Activated CD8-positive, alpha-beta memory T cell treated with anti-CD3 and anti-CD28 coated beads, Interleukin-2, amount 50 U/mL, for 4 hours (primary cell): ENCODE results near the gene RAPGEF4.
"Not testable (repeated sequence)": the region's sequence is repeated elsewhere in the genome, so short reads cannot be mapped to it uniquely, and the experiment has no call there.

Experiments used
- DNase-seq: peaks from one replicate; pipeline ENCODE4 v3.0.0-alpha.2; 2020

RAPGEF4 gene

DNA sequence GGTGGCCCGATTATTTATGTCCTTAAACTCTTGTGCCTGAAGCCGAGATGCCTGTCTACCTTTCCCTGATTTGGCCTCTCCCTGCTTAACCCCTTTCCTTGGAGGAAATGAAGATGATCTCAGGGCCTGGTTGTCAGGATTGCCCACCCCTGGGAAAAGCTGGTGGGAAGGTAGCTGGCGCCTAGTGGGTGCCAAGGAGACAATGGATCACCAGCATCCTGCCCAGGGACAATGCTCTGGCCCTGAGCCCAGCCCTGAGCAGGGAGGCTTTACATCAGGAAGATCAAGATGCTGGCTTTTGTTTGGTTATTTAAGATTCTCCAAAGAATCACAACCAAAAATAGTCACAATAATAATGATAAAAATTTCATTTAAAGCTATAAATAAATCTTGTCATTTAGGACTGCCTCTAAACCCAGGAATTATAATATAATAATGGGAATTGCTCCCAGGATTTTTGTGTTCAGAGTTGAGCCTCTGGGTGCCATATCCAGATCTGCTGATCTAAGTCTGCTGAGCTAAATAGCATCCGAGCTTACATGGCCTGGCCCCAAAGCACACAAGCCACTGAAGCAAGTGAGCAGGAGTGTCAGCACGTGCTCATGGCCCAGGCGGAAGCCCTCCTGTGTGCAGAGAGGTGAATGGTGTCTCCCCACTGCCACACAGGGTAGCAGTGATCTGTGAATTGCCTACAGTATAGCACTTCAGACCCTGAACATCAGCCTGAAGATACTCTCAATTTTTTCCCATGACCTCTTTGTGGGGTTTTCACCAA is 282.2 kb downstream of the RAPGEF4 start:
- no peak for DNase-seq

DNA sequence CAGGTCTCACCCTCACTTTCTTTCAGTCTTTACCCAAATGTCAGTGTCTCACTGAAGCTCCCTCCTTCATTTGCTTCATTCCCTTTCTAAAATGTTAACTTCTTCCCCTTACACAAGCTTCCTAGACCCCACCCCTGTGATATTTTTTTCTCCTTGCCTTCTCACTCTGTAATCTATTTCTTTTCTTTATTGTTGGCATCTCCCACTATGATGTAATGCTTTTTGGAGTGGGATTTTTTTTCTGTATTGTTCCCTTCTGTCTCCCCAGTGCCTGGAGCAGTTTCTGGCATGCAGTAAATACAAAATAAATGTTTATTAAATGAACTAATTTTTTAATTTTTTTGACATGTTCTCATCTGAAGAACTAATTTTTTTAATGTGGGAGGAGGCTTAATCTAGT is 284.1 kb downstream of the RAPGEF4 start:
- DNase-seq = no peak

GRCh38 chr2:173021939-173022371 is 286.3 kb downstream of the RAPGEF4 start:
- no peak for DNase-seq

GRCh38 chr2:173023718-173024117 is 288.1 kb downstream of the RAPGEF4 start:
- DNase-seq = no peak

- no peak for DNase-seq
Measured at GRCh38 chr2:173026479-173026878, 290.8 kb downstream of the RAPGEF4 start.

- DNase-seq = peak; percentile 69
Measured at GRCh38 chr2:173027181-173028128, 291.8 kb downstream of the RAPGEF4 start.

- DNase-seq = no peak
Measured at GRCh38 chr2:173028141-173028540, 292.5 kb downstream of the RAPGEF4 start.

GRCh38 chr2:173028671-173029070 is 293.0 kb downstream of the RAPGEF4 start:
- DNase-seq = no peak

- no peak for DNase-seq
Measured at GRCh38 chr2:173030561-173031490, 295.2 kb downstream of the RAPGEF4 start.

DNA sequence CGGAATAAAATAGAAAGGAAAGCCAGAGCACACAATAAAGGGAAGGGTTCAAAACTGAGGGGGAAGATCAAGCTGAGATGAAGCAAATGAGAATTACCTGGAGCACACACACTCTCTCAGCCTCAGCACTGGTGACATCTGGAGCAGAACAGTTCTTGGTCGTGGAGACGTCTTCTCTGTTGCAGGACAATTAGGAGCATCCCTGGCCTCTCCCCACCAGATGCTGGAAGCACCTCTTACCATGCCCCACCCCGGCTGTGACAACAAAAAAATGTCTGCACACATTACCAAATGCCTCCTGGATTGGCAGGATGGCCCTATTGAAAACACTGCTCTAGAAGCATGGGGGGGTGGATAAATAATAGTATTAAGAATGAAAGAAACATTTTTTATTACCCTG is 296.4 kb downstream of the RAPGEF4 start:
- DNase-seq = no peak

GRCh38 chr2:173033084-173033483 is 297.4 kb downstream of the RAPGEF4 start:
- no peak for DNase-seq

DNA sequence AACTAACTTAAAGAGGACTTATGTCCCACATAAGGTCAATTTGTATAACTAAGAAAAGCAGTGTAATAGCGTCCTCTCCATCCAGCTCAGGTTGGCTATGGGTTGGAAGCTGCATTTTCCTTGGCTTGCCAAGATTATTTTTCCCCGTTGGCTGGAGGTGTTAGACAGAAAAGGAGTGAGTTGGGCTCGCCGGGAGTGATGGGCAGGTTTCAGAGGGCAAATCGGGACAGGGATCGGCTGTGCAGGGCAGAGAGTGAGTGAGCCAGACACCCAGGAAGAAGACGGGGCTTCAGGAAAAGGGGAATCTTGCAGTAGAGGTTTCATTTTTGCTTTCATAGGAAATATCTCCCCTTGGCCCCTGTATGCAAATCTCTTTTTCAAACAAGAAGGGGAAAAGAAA is 298.5 kb downstream of the RAPGEF4 start:
- no peak for DNase-seq

GRCh38 chr2:173037245-173038120 is 301.8 kb downstream of the RAPGEF4 start:
- no peak for DNase-seq

DNA sequence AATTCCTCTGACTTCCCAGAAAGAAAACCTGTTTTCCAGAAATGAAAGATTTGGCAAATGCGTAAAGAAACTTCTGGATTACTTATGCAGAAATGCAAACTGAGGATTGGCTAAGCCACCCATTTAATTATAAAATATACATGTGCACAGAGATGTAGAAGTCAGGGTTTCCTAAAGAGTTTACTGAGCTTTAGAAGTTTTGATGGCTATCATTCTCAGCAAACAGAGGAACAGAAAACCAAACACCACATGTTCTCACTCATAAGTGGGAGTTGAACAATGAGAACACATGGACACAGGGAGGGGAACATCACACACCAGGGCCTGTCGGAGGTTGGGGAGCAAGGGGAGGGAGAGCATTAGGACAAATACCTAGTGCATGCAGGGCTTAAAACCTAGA is 302.6 kb downstream of the RAPGEF4 start:
- not testable (repeated sequence) for DNase-seq

GRCh38 chr2:173040729-173041128 is 305.1 kb downstream of the RAPGEF4 start:
- no peak for DNase-seq

DNA sequence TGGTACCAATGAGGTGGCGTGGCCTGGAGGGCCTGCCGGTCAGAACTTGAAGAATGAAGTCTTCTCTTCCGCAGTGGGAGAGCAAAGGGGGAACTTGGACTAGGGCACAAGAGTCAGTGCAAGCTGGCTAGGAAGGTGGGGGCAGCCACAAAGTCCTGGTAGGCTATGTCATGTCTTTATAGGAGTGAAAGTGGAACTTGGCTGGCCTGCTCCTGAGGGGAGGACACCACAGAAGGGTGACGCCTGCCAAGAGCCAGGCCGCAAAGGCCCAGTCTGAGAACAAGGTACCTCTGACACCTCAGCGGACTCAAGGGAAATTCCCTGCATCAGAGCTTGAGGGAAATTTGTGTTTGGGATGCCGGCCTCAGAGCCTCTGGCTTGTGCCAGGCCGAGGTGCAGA is 307.8 kb downstream of the RAPGEF4 start:
- no peak for DNase-seq

GRCh38 chr2:173043897-173044519 is 308.4 kb downstream of the RAPGEF4 start:
- DNase-seq = no peak

DNA sequence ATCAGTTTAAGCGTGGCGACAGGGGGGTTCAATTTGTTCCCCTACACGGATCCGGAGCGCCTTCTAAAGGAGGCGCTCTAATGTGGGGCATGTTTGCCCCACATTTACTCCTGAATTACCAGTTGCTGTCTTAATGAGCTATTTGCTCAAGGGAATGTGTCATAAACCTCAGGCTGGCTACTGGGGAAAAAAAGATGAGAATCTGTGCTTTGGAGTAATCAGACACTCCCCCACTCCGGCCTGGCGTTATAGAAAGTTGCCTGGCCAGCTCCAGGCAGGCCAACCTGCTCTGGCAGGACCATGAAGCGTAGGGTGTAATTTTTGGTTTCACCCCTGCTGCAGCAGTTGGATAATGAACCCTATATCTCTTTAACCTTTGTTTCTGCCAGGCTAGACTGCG is 309.0 kb downstream of the RAPGEF4 start:
- no peak for DNase-seq

GRCh38 chr2:173045181-173045580 is 309.5 kb downstream of the RAPGEF4 start:
- DNase-seq = no peak

DNA sequence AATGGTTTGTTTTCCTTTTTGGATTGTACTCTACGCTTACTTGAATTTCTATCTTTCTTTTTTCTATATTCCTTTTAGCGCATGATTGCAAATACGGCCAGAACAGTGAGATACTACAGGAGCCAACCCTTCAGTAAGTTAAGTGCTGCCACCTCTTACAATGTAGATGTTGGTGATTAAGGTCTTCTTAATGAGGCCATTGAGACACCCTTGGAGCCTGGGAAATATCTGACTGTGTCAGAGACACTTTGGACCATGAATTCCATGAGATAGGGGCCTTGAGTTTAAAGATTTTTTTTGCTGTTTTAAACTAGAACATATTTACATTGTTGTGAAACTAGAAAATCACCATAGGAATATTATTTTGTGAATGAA is 312.9 kb downstream of the RAPGEF4 start:
- no peak for DNase-seq
